ENCODE data around the gene ATP2A1.

ATP2A1 gene

DNA sequence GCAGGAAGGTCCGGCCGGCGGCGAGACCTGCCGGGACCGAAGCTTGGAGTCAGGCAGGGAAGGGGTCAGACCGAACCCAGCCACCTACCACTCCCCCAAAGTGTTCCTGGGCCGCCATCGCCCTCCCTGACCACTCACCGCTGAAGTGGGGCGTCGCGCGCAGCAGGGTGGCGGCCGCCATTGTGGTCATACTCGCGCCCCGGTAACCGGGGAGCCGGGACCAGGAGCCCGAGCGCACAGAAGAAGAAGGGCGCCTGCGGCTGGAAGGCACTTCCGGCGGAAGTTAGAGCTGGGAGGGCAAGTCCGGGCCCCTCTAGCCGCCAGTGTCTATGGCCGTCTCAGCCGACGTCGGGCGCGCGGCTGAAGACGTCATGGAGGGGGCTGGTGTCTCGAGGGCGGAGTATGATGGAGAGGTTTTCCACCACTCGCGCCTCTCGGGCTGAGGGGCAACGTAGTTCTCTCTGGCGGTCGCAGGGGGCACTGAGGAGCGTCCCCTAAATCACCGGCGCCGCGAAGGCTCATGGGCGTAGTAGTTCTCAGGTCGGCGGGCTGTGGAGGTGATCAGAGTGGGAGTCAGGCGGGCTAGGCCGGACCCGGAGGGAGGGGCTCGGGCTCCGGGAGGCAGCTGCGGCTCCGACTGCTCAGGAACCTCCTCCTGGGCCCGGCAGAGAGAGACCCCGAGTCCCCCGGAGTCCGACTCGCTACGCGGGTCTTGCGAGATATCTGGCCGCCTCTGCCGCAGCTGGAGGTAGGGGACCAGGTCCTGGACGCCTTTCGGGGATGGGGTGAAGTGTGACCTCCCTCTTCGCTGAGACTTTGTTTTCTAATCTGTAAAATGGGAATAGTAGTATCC, 32.0 kb upstream of the ATP2A1 start, which contains the start of gene TUFM:
Gene TUFM, minus strand, starts transcription at position 269 of the 853 bp plus-strand sequence. Its CDS starts 79 bp downstream, at position 190.
- TF ChIP-seq, protein P1, sequence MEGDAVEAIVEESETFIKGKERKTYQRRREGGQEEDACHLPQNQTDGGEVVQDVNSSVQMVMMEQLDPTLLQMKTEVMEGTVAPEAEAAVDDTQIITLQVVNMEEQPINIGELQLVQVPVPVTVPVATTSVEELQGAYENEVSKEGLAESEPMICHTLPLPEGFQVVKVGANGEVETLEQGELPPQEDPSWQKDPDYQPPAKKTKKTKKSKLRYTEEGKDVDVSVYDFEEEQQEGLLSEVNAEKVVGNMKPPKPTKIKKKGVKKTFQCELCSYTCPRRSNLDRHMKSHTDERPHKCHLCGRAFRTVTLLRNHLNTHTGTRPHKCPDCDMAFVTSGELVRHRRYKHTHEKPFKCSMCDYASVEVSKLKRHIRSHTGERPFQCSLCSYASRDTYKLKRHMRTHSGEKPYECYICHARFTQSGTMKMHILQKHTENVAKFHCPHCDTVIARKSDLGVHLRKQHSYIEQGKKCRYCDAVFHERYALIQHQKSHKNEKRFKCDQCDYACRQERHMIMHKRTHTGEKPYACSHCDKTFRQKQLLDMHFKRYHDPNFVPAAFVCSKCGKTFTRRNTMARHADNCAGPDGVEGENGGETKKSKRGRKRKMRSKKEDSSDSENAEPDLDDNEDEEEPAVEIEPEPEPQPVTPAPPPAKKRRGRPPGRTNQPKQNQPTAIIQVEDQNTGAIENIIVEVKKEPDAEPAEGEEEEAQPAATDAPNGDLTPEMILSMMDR (IDR thresholded peaks at IDR 0.05; ENCODE audit: insufficient read depth, low read length, missing control alignments): peak; percentile 83
- peak; percentile 83 for DNase-seq (ENCODE audit: low read depth, low spot score)
- ChIA-PET CTCF (interaction anchor here (0.9 to 4.2 kb wide), 10 partner anchors 10 to 101 kb away, joined by 3 to 29 read pairs (median 6); partner anchors contain the start of gene ATXN2L), POLR2A (interaction anchor here (0.6 to 2.1 kb wide), 11 partner anchors 8 to 25 kb away, joined by 3 to 17 read pairs (median 4); partner anchors contain the start of genes ATXN2L and SH2B1)
- peak within 1 kb of the TSS; percentile 93 for H3K4me3 ChIP-seq (ENCODE audit: low read depth, low read length)

DNA sequence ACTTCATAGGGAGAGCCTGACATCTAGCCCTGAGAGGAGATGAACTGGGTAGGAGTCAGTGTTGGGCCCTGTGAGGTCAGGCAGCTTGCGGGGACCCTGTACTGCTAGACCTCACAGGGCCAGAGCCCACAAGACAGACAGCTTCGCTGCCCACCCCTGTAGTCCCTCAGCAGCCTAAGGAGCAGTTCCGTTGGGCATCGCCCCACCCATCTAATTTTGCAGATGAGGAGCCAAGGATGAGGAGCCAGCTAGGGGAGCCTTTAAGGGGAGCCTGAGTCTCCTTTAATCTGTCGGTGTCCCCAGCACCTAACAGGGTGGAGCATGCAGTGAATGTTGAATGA, 31.4 kb upstream of the ATP2A1 start:
- ChIA-PET POLR2A (interaction anchor here (1.2 to 2.1 kb wide), 7 partner anchors 7 to 25 kb away, joined by 3 to 17 read pairs (median 6); partner anchors contain the start of genes ATXN2L and SH2B1), CTCF (interaction anchor here (0.9 to 4.2 kb wide), 11 partner anchors 10 to 100 kb away, joined by 3 to 29 read pairs (median 5); partner anchors contain the start of gene ATXN2L)
- H3K4me3 ChIP-seq (ENCODE audit: low read depth, low read length): peak overlapping the region; percentile 83
- TF ChIP-seq, protein P1 (IDR thresholded peaks at IDR 0.05; ENCODE audit: insufficient read depth, low read length, missing control alignments): no peak
- DNase-seq (ENCODE audit: low read depth, low spot score): no peak

DNA sequence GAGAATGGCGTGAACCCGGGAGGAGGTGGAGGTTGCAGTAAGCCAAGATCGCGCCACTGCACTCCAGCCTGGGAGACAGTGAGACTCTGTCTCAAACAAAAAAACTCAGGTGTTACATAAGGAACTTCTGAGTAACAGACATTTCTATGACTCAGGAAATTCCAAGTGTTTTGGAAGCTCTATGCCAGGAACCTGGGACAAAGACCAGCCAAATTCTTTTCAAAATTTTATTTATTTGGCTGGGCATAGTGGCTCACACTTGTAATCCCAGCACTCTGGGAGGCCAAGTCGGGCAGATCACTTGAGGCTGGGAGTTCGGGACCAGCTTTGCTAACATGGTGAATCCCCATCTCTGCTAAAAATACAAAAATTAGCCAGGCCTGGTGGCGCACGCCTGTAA, 19.9 kb upstream of the ATP2A1 start:
- TF ChIP-seq, protein P1 (IDR thresholded peaks at IDR 0.05; ENCODE audit: insufficient read depth, low read length, missing control alignments): no peak
- CTCF ChIA-PET: interaction anchor here (1.3 to 5.2 kb wide), 2 partner anchors 11 to 87 kb away, joined by 5 to 29 read pairs; partner anchors contain the start of gene TUFM
- DNase-seq (ENCODE audit: low read depth, low spot score): no peak
- no peak overlapping the region for H3K4me3 ChIP-seq (ENCODE audit: low read depth, low read length)
- POLR2A ChIA-PET: interaction anchor here (0.6 to 0.9 kb wide), 2 partner anchors 12 to 26 kb away, joined by 3 read pairs; partner anchors contain the start of gene TUFM

DNA sequence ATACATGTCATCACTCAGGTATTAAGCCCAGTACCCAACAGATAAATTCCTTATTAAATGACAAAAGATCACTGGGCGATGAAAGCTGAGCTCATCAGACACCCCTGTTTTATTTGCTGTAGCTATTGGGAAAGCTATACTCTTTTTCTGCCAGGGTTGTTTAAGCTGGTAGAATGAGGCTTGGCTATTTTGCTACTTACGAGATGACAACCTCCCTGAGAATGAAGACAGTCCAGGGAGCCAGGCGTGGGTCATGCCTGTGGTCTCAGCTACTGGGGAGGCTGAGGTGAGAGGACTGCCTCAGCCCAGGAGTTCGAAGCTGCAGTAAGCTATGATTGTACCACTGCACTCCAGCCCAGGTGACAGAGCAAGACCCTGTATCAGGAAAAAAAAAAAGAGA, 19.0 kb upstream of the ATP2A1 start:
- no peak for DNase-seq (ENCODE audit: low read depth, low spot score)
- CTCF ChIA-PET: interaction anchor here (5.2 kb wide), 1 partner anchor 12 kb away, joined by 29 read pairs; the partner anchor contains the start of gene TUFM

DNA sequence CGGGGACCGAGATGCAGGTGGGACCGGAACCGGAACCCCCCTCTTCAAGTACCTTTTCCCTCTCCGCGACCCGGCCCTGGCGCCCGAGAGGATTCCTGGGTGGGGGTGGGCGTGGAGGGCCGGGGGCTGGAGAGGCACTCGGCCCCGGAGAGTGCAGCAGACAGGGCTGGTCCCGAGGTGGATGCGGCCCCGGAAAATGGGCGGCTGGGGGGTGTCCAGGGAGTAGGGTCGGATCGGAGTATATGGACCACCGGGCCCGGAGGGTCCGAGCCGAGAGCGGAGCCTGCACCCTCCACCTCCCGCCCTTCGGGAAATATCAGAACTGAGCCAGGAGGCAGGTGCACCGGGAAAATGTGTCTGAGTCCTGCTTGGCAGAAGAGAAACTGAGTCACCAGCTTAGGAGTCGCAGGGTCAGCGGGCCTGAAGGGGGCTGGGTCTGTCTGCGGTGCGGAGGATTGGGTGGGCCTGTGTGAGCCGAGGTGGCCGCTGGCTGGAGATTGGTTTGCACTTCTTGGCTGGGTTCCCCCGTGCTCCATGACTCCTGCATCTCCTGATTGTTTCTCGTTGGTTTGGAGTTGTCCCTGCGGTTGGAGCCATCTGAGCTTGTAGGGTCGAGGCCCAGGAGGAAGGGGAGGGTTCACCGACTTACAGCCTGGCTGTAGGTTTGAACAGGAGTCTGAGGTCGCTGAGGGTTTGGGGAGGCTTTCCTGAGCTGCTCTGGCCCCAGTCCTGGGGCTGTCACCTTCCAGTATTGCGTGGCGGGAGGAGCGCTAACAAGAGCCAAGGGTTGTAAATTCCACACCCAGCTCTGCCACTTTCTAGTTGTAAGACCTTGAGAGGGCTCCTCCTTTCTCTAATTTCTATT, 14.1 kb upstream of the ATP2A1 start:
- CTCF ChIA-PET: interaction anchor here (1.2 to 3.1 kb wide), 7 partner anchors 10 to 110 kb away, joined by 4 to 15 read pairs (median 7); no protein-coding TSS in a partner anchor
- DNase-seq (ENCODE audit: low read depth, low spot score): no peak

More for the DNA sequence above, 19.0 kb upstream of the ATP2A1 start:
- no peak overlapping the region for H3K4me3 ChIP-seq (ENCODE audit: low read depth, low read length)
- POLR2A ChIA-PET: interaction anchor here (0.9 kb wide), 1 partner anchor 13 kb away, joined by 3 read pairs; the partner anchor contains the start of gene TUFM
- TF ChIP-seq, protein P1 (IDR thresholded peaks at IDR 0.05; ENCODE audit: insufficient read depth, low read length, missing control alignments): no peak

More for the DNA sequence above, 14.1 kb upstream of the ATP2A1 start:
- POLR2A ChIA-PET: interaction anchor here (1.0 to 2.9 kb wide), 6 partner anchors 11 to 42 kb away, joined by 3 to 17 read pairs (median 6); partner anchors contain the start of genes ATXN2L and TUFM
- TF ChIP-seq, protein P1 (IDR thresholded peaks at IDR 0.05; ENCODE audit: insufficient read depth, low read length, missing control alignments): no peak
- peak overlapping the region; percentile 88 for H3K4me3 ChIP-seq (ENCODE audit: low read depth, low read length)
